K562 (cell line): ENCODE measurements around the gene PID1. TPM values are rescaled to one million over a fixed set of nuclear protein-coding genes. Genes with fewer than 3 reads are reported as not detected.

Experiments used
- ATAC-seq: fragments of 200-7000 bp; cut with Tn5 transposase; 3 replicates; pipeline ENCODE4 v1.9.1; 2020; ENCODE audit warnings: moderate library complexity
- BruUV-seq: library from RNA; stranded (reverse); fragments of 400-500 nt; replicated peaks from 2 replicates; lab custom pipeline; 2021; lab: Mats Ljungman, UMichigan
- CTCF ChIA-PET: fragments of 300-600 bp; formaldehyde crosslinking; extraction: SDS; loops from one replicate; lab custom pipeline; 2021; ENCODE audit warnings: low intra/inter-chr PET ratio; lab: Yijun Ruan, JAX
- POLR2A ChIA-PET: fragments of 300-600, 350-650 bp; sonication (Branson Sonifier 250); formaldehyde crosslinking; extraction: SDS; loops from one replicate; lab custom pipeline; 2021; ENCODE audit warnings: antibody characterized with exemption, inconsistent platforms; lab: Yijun Ruan, JAX
- DNase-seq, 4 experiments: peaks; one replicate each; pipeline versions ENCODE4 v3.0.0 to v3.0.0-alpha.2; 2011 to 2018; ENCODE audit warnings: low spot score in 3 of 4, mixed read lengths in 3 of 4; ENCODE audit errors: extremely low read depth in 1 of 4
- FAIRE-seq: peaks from 2 replicates; lab custom pipeline; 2011; peaks lifted over from hg19 to GRCh38; lab: Jason Lieb, UNC
- H2AFZ ChIP-seq: 2 replicates; pipeline ENCODE4 v1.6.0; 2011; ENCODE audit warnings: low read depth, low read length, control low read depth, inconsistent platforms
- H3K27ac ChIP-seq: fragments of 200-600 bp; 3 replicates; pipeline ENCODE4 v1.8.0; 2011; ENCODE audit warnings: low read depth, mild to moderate bottlenecking, control low read depth, inconsistent platforms, low read length, moderate library complexity, mixed read lengths; ENCODE audit errors: extremely low read depth
- H3K27me3 ChIP-seq, 2 experiments: fragments of 300-600 bp in 1 of 2; 2 replicates in 1 of 2; 3 replicates in 1 of 2; pipeline versions ENCODE4 v1.6.0 to v1.8.0; 2011; ENCODE audit warnings: inconsistent platforms in 2 of 2, low read length in 2 of 2, mild to moderate bottlenecking in 1 of 2, mixed read lengths in 1 of 2, moderate library complexity in 1 of 2; ENCODE audit not compliant: control insufficient read depth in 2 of 2, insufficient read depth in 2 of 2
- H3K36me3 ChIP-seq: fragments of 300-600 bp; 3 replicates; pipeline ENCODE4 v1.8.0; 2011; ENCODE audit warnings: mild to moderate bottlenecking, low read length, inconsistent platforms; ENCODE audit not compliant: control insufficient read depth, insufficient read depth
- H3K4me1 ChIP-seq, 2 experiments: fragments of 200-600 bp in 1 of 2; replicated peaks in 1 of 2; 2 replicates in 1 of 2; 3 replicates in 1 of 2; pipeline versions ENCODE4 v1.5.1 to v1.8.0; 2011; ENCODE audit warnings: inconsistent platforms in 2 of 2, low read length in 2 of 2, mild to moderate bottlenecking in 1 of 2, mixed read lengths in 1 of 2, moderate library complexity in 1 of 2; ENCODE audit not compliant: control insufficient read depth in 2 of 2, insufficient read depth in 2 of 2
- H3K4me2 ChIP-seq: 2 replicates; pipeline ENCODE4 v1.6.1; 2011; ENCODE audit warnings: low read length, control low read depth, inconsistent platforms, mixed read lengths; ENCODE audit not compliant: insufficient read depth
- H3K4me3 ChIP-seq: fragments of 200-600 bp; sonication (generic), shearing (Covaris generic); 2 replicates; pipeline ENCODE4 v1.5.1; 2016; ENCODE audit warnings: control low read depth, inconsistent platforms
- H3K79me2 ChIP-seq: fragments of 200-600 bp; 3 replicates; pipeline ENCODE4 v1.8.0; 2011; ENCODE audit warnings: low read length, inconsistent platforms; ENCODE audit not compliant: control insufficient read depth, insufficient read depth
- H3K9ac ChIP-seq, 2 experiments: 2 replicates each; pipeline versions ENCODE4 v1.6.0 to v1.6.1; 2011; ENCODE audit warnings: low read depth in 2 of 2, low read length in 2 of 2, control low read depth in 1 of 2, inconsistent platforms in 1 of 2, mild to moderate bottlenecking in 1 of 2, mixed read lengths in 1 of 2; ENCODE audit not compliant: insufficient read depth in 1 of 2
- H3K9me1 ChIP-seq: one replicate; pipeline ENCODE4 v1.6.0; 2011; ENCODE audit warnings: inconsistent platforms, mild to moderate bottlenecking, low read length, moderate library complexity; ENCODE audit not compliant: control insufficient read depth, insufficient read depth
- H3K9me3 ChIP-seq: replicated peaks from 2 replicates; pipeline ENCODE4 v1.5.1; 2011; ENCODE audit warnings: low read depth, low read length, inconsistent platforms; ENCODE audit not compliant: control insufficient read depth, insufficient read depth
- H4K20me1 ChIP-seq: replicated peaks from 2 replicates; pipeline ENCODE4 v1.6.1; 2011; ENCODE audit warnings: low read length, inconsistent platforms, mixed read lengths; ENCODE audit not compliant: control insufficient read depth, insufficient read depth
- CTCFL ChIP-seq: IDR thresholded peaks from 2 replicates; pipeline ENCODE4 v1.6.1; 2011; ENCODE audit warnings: borderline replicate concordance, low read depth, mild to moderate bottlenecking, moderate library complexity, low read length; ENCODE audit not compliant: insufficient read depth, poor library complexity, severe bottlenecking
- DDX20 ChIP-seq: fragments of 450-650 bp; IDR thresholded peaks from 2 replicates; pipeline ENCODE4 v1.6.1; 2016; ENCODE audit warnings: missing genetic modification characterization, low read depth, mild to moderate bottlenecking, missing compliant biosample characterization, moderate library complexity
- ZC3H11A ChIP-seq: IDR thresholded peaks from 2 replicates; pipeline ENCODE4 v1.6.1; 2012; ENCODE audit warnings: low read depth, low read length, improper control_type of control experiment
- ZNF253 ChIP-seq: fragments of 250-450 bp; sonication (Bioruptor Pico); conservative IDR thresholded peaks from 2 replicates; pipeline ENCODE4 v1.6.1; 2021; ENCODE audit warnings: mild to moderate bottlenecking
- WGBS: fragments of 100-300 bp; shearing (Covaris generic); methylation state at CpG from one replicate; pipeline ENCODE4 v1.1.6; 2016; ENCODE audit warnings: low coverage, mixed read lengths; ENCODE audit not compliant: insufficient coverage; ENCODE audit errors: missing lambda C conversion rate; 5-methylcytosine and 5-hydroxymethylcytosine counted together
- in situ Hi-C: fragments of 300-500 bp; cut with MboI; formaldehyde crosslinking; loops from 4 replicates; pipeline ENCODE4 v1.15.0; 2018; ENCODE audit warnings: inconsistent platforms, mixed read lengths
- intact Hi-C: fragments of 100-400 bp; cut with micrococcal nuclease; formaldehyde crosslinking; loops from 2 replicates; pipeline ENCODE4 v1.14.2; 2022
- polyA plus RNA-seq, 8 experiments: library from polyadenylated mRNA; depleted of rRNA in 4 of 8; stranded (reverse) in 5 of 8; unstranded in 3 of 8; fragments of >200 nt; fragmentation: Nextera tagmentation in 2 of 8; fragmentation: Illumina TruSeq in 1 of 8; extraction: Ambion mirVana in 2 of 8; extraction: Trizol in 1 of 8; gene quantifications; 2 replicates each; pipeline versions ENCODE4 v1.2.1 to v1.2.3, GENCODE V29; 2011 to 2014; ENCODE audit warnings: inconsistent platforms in 1 of 8, missing spikeins in 1 of 8
- total RNA-seq, 7 experiments: library from RNA; depleted of rRNA in 6 of 7; stranded (reverse); fragments of >200 nt in 6 of 7; fragmentation: Illumina TruSeq in 2 of 7; extraction: Trizol in 2 of 7; gene quantifications; 2 replicates each; pipeline versions ENCODE4 v1.2.1 to v1.2.3, GENCODE V29; 2011 to 2021; ENCODE audit warnings: low replicate concordance in 1 of 7
- TF ChIP-seq, protein P1 (sequence below): fragments of 250-450 bp; sonication (Bioruptor Pico); IDR thresholded peaks from 2 replicates; pipeline ENCODE4 v1.8.0; 2022; ENCODE audit warnings: inconsistent platforms, mild to moderate bottlenecking, moderate library complexity, borderline replicate concordance

PID1 gene
- total and polyA plus RNA-seq, 9 of the 15 experiments (the other 6 are each of a cell fraction or from before 2014, with no cell fraction given), result not detected

DNA sequence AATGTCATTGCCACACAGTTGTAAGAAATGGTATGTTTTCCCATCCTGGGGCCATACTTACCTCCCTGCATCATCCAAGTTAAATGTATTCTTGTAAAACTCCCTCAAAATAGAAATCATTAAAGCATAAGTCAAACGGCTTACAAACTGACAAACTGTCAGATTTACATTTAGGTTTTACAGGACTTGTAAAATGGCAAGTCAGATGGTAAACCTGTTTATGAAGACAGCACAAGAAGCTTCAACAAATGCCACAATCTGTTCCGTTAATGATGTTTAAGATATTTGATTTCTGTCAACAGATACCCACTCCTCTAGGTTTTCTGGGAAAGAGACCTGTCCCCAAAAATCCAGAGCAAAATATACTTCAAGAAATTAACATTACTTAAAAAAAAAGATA is 197.2 kb downstream of the PID1 start:
- no peaks in the 10 kb centered on the region for H4K20me1 ChIP-seq
- no peak for ATAC-seq
- DNase-seq, result no peak
- ChIA-PET POLR2A (no interaction called here), CTCF (no interaction called here)
- FAIRE-seq, result no peak
- H3K9me1 ChIP-seq, result no peaks in the 10 kb centered on the region
- in situ Hi-C loops, result no loop called here
- no peaks in the 10 kb centered on the region for H3K79me2 ChIP-seq
- intact Hi-C loops, result no loop called here
- 0% methylated on average over 2 of the region's 2 CpGs for WGBS
- H3K36me3 ChIP-seq, result no peaks in the 10 kb centered on the region
- no peak overlapping the region for H2AFZ ChIP-seq
- no peak overlapping the region for H3K4me3 ChIP-seq
- no peaks in the 10 kb centered on the region for H3K9me3 ChIP-seq
- TF ChIP-seq CTCFL (no peak), ZNF253 (CRISPR knock-in tag) (no peak), DDX20 (no peak), ZC3H11A (no peak)
- TF ChIP-seq, protein P1, sequence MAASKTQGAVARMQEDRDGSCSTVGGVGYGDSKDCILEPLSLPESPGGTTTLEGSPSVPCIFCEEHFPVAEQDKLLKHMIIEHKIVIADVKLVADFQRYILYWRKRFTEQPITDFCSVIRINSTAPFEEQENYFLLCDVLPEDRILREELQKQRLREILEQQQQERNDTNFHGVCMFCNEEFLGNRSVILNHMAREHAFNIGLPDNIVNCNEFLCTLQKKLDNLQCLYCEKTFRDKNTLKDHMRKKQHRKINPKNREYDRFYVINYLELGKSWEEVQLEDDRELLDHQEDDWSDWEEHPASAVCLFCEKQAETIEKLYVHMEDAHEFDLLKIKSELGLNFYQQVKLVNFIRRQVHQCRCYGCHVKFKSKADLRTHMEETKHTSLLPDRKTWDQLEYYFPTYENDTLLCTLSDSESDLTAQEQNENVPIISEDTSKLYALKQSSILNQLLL (CRISPR knock-in tag), result no peak
- no peak overlapping the region for H3K27ac ChIP-seq
- no TSS peak for BruUV-seq
- H3K27me3 ChIP-seq, result no peaks in the 10 kb centered on the region
- no peak overlapping the region for H3K4me2 ChIP-seq
- no peak overlapping the region for H3K9ac ChIP-seq
- no peaks in the 10 kb centered on the region for H3K4me1 ChIP-seq
